SK-N-MC (cell line): ENCODE results near the gene CLIP2.
"Not testable (repeated sequence)": the region's sequence is repeated elsewhere in the genome, so short reads cannot be mapped to it uniquely, and the experiment has no call there.

Source experiments
- DNase-seq: peaks from one replicate; pipeline ENCODE4 v3.0.0-alpha.2; 2011; ENCODE audit warnings: low read depth, low spot score
- H3K27ac ChIP-seq: fragments of 200-600 bp; sonication (generic); 2 replicates; pipeline ENCODE4 v1.5.1; 2016; ENCODE audit warnings: mixed run types
- H3K36me3 ChIP-seq: fragments of 200-600 bp; sonication (generic); 2 replicates; pipeline ENCODE4 v1.6.1; 2017; ENCODE audit warnings: antibody characterized with exemption, low read length, mixed read lengths; ENCODE audit not compliant: insufficient read depth
- H3K4me3 ChIP-seq: fragments of 200-600 bp; sonication (generic); 2 replicates; pipeline ENCODE4 v1.5.1; 2016
- H3K9ac ChIP-seq: fragments of 200-600 bp; sonication (generic); 2 replicates; pipeline ENCODE4 v1.8.0; 2017; ENCODE audit warnings: mixed run types, mixed read lengths; ENCODE audit not compliant: insufficient read length
- H3K9me3 ChIP-seq: fragments of 200-600 bp; sonication (generic); 2 replicates; pipeline ENCODE4 v1.6.1; 2017; ENCODE audit warnings: low read depth, mild to moderate bottlenecking, antibody characterized with exemption, low read length, moderate library complexity, mixed read lengths
- EZH2 ChIP-seq: fragments of 200-600 bp; sonication (generic); IDR thresholded peaks from one replicate; pipeline ENCODE4 v1.6.1; 2017; ENCODE audit warnings: antibody characterized with exemption
- FOXP2 ChIP-seq: optimal IDR thresholded peaks from 2 replicates; pipeline ENCODE3; 2011; ENCODE audit warnings: mild to moderate bottlenecking, moderate library complexity; ENCODE audit not compliant: insufficient read depth; ENCODE audit errors: extremely low read length, control extremely low read depth
- POLR2AphosphoS5 ChIP-seq: IDR thresholded peaks from 2 replicates; pipeline ENCODE4 v1.6.1; 2012; ENCODE audit warnings: mild to moderate bottlenecking, low read depth, low read length, borderline replicate concordance

The CLIP2 gene

DNA sequence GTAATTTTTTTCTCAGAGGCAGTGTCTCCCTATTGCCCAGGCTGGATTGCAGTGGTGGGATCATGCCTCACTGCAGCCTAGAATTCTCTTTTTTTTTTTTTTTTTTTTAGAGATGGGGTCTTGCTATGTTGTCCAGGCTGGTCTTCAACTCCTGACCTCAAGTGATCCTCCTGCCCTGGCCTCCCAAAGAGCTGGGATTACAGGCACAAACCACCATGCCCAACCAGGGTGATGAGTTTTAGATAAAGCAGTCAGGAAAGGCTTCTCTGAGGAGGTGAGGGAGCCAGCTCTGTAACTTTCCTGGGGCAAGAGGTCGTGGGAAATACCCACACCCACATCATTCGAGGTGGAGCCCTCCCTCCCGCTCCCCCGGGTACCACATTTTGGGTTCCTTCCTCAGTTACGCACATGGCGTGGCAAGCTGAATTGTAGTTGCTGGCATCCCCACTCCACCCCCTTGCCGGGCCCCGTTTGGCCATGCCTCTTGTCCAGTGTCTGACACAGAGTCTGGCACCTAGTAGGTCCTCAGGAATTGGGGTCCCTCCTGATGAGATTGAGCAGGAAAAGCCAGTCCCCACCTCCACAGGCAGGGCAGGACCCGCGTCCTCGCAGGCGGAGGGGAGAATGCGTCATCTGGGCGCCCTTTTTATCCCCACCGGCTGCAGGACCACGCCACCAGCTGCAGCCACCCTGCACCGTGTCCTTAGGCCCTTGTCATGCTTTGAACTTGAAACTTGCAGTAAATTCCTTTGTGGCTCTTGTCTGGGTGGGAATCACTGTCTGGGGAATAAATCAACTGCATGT is 43.4 kb downstream of the CLIP2 start:
- Histone ChIP-seq H3K9ac (no peak overlapping the region), H3K9me3 (no peaks in the 10 kb centered on the region), H3K27ac (no peak overlapping the region), H3K4me3 (no peak overlapping the region), H3K36me3 (no peaks in the 10 kb centered on the region)
- no peak for TF ChIP-seq POLR2AphosphoS5
- TF ChIP-seq EZH2: no peak
- no peak for TF ChIP-seq FOXP2
- no peak for DNase-seq

GRCh38 chr7:74334030-74334429 is 44.8 kb downstream of the CLIP2 start:
- no peak for TF ChIP-seq EZH2
- TF ChIP-seq POLR2AphosphoS5: no peak
- TF ChIP-seq FOXP2: no peak
- no peak overlapping the region for H3K4me3 ChIP-seq
- no peaks in the 10 kb centered on the region for H3K36me3 ChIP-seq
- DNase-seq: no peak
- no peaks in the 10 kb centered on the region for H3K9me3 ChIP-seq
- no peak overlapping the region for H3K27ac ChIP-seq
- H3K9ac ChIP-seq: no peak overlapping the region

DNA sequence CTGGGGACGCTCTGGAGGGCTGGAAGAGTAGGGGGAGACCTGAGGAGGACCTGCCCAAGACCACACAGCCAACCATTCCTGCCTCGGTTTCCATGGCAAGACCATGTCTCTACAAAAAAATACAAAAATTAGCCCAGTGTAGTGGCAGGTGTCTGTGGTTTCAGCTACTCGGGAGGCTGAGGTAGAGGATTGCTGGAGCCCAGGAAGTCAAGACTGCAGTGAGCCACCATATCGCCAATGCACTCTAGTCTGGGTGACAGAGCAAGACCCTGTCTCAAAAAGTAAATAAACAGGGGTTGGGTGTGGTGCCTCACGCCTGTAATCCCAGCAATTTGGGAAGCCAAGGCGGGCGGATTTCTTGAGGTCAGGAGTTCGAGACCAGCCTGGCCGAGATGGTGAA is 48.7 kb downstream of the CLIP2 start:
- H3K36me3 ChIP-seq: no peaks in the 10 kb centered on the region
- no peak overlapping the region for H3K9ac ChIP-seq
- TF ChIP-seq POLR2AphosphoS5: no peak
- TF ChIP-seq FOXP2: no peak
- TF ChIP-seq EZH2: no peak

GRCh38 chr7:74338366-74339108 is 49.3 kb downstream of the CLIP2 start:
- H3K9me3 ChIP-seq: no peaks in the 10 kb centered on the region
- no peak for TF ChIP-seq POLR2AphosphoS5
- no peak for TF ChIP-seq EZH2
- TF ChIP-seq FOXP2: no peak
- H3K4me3 ChIP-seq: no peak overlapping the region
- no peak overlapping the region for H3K9ac ChIP-seq
- no peaks in the 10 kb centered on the region for H3K36me3 ChIP-seq
- DNase-seq: no peak
- no peak overlapping the region for H3K27ac ChIP-seq

More for the DNA sequence above, 48.7 kb downstream of the CLIP2 start:
- no peak overlapping the region for H3K4me3 ChIP-seq
- no peaks in the 10 kb centered on the region for H3K9me3 ChIP-seq
- no peak for DNase-seq
- H3K27ac ChIP-seq: no peak overlapping the region

- not testable (repeated sequence) for H3K4me3 ChIP-seq, DNase-seq, H3K9ac ChIP-seq, H3K36me3 ChIP-seq, H3K9me3 ChIP-seq, H3K27ac ChIP-seq
Observed at GRCh38 chr7:74339648-74340047, 50.4 kb downstream of the CLIP2 start.

GRCh38 chr7:74343281-74344131 is 54.3 kb downstream of the CLIP2 start:
- Histone ChIP-seq H3K4me3 (no peak overlapping the region), H3K27ac (no peak overlapping the region), H3K9me3 (no peaks in the 10 kb centered on the region), H3K9ac (no peak overlapping the region), H3K36me3 (no peaks in the 10 kb centered on the region)
- TF ChIP-seq FOXP2 (no peak), EZH2 (no peak), POLR2AphosphoS5 (no peak)
- DNase-seq: no peak

DNA sequence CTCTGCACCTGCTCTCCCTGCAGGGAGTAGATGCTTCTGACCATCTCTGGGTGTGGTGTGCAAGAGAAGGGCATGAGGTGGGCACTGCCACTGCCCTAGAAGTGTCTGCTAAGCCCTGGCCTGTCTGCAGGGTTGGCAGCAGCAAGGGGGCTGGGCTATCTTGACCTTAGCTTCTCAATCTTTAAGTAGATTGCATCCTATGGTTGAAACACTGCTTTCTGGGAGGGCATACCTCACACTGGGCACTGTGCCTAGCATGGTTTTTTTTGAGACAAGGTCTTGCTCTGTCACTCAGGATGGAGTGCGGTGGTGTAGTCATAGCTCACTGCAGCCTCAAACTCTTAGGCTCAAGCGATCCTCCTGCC is 54.9 kb downstream of the CLIP2 start:
- Histone ChIP-seq H3K9ac (no peak overlapping the region), H3K36me3 (no peaks in the 10 kb centered on the region), H3K4me3 (no peak overlapping the region), H3K27ac (no peak overlapping the region), H3K9me3 (no peaks in the 10 kb centered on the region)
- TF ChIP-seq EZH2: no peak
- TF ChIP-seq POLR2AphosphoS5: no peak
- TF ChIP-seq FOXP2: no peak
- no peak for DNase-seq

DNA sequence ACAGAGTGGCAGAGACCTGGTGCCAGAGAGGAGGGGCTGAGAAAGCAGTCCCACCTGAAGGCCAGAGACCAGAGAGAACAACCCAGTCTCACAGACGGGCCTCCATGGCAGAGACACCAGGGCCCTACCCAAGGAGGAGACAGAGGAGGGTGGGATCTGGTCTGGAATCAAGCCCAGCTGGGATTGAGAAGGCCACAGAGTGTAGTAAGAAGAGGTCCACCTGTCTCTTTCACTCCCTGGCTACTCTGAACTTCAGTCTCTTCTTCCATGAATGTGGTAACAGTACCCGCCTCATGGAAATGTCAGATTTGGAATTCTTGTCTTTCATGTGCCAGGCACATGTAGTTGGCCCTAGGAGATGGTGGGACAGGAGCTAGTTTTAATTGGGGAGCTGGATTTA is 55.6 kb downstream of the CLIP2 start:
- Histone ChIP-seq H3K9me3 (no peaks in the 10 kb centered on the region), H3K4me3 (no peak overlapping the region), H3K36me3 (no peaks in the 10 kb centered on the region), H3K27ac (no peak overlapping the region), H3K9ac (no peak overlapping the region)
- TF ChIP-seq EZH2: no peak
- DNase-seq: no peak
